ENCODE results near the gene VENTX. TPM values are rescaled to one million over a fixed set of nuclear protein-coding genes. Genes with fewer than 3 reads are reported as not detected.

The VENTX gene
- total RNA-seq, 1 donor from 2014 or later: 0.23 TPM

DNA sequence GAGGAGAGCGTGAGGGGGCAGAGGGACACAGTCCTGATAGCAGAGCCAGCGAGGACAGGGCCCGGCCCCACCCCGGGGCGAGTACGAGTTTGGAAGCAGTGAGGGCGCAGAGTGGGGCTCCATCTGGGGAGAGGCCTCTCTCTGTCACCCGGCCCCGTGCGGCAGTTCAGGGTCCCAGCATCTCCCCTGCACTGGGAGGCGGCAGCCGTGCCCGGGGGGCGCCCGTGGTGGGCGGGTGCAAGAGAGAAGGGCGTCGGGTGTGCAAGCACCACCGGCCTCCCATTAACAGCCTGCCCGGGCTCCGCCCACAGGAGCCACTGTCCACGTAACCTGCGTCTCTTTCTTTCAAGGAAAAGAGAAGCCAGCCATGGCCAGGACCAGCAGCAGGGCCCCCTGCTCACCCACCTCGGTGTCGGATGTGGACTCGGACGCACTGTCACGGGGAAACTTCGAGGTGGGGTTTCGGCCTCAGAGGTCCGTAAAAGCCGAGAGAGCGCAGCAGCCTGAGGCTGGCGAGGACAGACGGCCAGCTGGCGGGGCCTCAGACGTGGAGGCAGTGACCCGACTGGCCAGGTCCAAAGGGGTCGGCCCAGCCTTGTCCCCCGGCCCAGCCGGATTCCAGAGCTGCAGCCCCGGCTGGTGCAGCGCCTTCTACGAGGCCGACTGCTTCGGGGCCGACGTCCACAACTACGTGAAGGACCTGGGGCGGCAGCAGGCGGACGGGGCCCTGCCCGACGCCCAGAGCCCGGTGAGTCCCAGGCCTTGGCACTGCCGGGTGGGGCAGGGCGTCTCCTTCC, 36.3 kb upstream of the VENTX start:
- H3K27ac Mint-ChIP-seq (ENCODE audit: unreplicated experiment): no peak overlapping the region

DNA sequence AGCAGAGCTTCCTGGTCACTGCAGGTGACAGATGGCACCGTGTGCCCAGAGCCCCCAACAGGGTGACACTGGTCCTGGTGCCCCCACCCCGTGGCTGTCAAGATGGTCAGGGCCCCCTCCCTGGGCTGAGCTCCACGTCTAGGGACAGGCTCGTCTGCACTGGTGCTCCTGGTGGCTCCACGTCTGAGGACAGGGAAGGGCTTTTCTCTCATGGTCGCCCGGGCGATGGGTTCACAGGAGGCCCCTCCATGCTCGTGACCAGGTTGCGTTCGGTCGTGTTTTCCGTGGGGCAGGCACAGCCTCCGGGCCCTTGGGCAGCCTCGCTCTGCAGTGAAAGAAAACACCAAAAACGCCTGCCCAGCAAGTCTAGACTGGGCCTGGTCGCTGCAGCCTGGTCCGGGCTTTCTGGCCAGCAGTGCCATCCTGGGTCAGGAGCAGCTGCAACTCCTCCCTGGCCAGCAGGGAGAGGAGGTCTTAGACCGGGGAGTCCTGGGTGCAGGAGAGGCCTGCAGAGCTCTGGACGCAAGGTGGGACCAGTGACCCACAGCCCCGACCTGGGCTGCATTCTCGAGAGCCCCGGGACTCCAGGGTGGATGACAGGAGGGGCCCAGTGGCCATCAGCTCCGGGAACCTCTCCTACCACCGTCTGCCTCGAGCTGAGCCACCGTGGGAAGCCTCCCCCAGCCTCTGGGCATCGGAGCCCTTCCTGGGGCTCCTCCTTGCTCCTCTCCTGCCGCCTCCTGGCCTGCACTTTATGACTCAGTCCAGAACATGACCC, 35.5 kb upstream of the VENTX start:
- TF ChIP-seq, protein P1, sequence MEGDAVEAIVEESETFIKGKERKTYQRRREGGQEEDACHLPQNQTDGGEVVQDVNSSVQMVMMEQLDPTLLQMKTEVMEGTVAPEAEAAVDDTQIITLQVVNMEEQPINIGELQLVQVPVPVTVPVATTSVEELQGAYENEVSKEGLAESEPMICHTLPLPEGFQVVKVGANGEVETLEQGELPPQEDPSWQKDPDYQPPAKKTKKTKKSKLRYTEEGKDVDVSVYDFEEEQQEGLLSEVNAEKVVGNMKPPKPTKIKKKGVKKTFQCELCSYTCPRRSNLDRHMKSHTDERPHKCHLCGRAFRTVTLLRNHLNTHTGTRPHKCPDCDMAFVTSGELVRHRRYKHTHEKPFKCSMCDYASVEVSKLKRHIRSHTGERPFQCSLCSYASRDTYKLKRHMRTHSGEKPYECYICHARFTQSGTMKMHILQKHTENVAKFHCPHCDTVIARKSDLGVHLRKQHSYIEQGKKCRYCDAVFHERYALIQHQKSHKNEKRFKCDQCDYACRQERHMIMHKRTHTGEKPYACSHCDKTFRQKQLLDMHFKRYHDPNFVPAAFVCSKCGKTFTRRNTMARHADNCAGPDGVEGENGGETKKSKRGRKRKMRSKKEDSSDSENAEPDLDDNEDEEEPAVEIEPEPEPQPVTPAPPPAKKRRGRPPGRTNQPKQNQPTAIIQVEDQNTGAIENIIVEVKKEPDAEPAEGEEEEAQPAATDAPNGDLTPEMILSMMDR (IDR thresholded peaks at IDR 0.05; ENCODE audit: unreplicated experiment): no peak
- no peak overlapping the region for H3K4me3 Mint-ChIP-seq (ENCODE audit: unreplicated experiment)
- H3K36me3 Mint-ChIP-seq (ENCODE audit: low read depth, unreplicated experiment): no peaks in the 10 kb centered on the region
- H3K27ac Mint-ChIP-seq (ENCODE audit: unreplicated experiment): no peak overlapping the region
- no peaks in the 10 kb centered on the region for H3K4me1 Mint-ChIP-seq (ENCODE audit: unreplicated experiment)
- H3K9me3 Mint-ChIP-seq (ENCODE audit: unreplicated experiment): no peaks in the 10 kb centered on the region
- peaks cover 9% of the 10 kb centered on the region for H3K27me3 Mint-ChIP-seq (ENCODE audit: unreplicated experiment)
- no peak for DNase-seq (ENCODE audit: low spot score)

More for the DNA sequence above, 36.3 kb upstream of the VENTX start:
- Mint-ChIP-seq H3K9me3 (ENCODE audit: unreplicated experiment) (no peaks in the 10 kb centered on the region), H3K27me3 (ENCODE audit: unreplicated experiment) (peaks cover 11% of the 10 kb centered on the region), H3K36me3 (ENCODE audit: low read depth, unreplicated experiment) (no peaks in the 10 kb centered on the region), H3K4me1 (ENCODE audit: unreplicated experiment) (no peaks in the 10 kb centered on the region), H3K4me3 (ENCODE audit: unreplicated experiment) (no peak overlapping the region)
- TF ChIP-seq, protein P1 (IDR thresholded peaks at IDR 0.05; ENCODE audit: unreplicated experiment): no peak
- no peak for DNase-seq (ENCODE audit: low spot score)

DNA sequence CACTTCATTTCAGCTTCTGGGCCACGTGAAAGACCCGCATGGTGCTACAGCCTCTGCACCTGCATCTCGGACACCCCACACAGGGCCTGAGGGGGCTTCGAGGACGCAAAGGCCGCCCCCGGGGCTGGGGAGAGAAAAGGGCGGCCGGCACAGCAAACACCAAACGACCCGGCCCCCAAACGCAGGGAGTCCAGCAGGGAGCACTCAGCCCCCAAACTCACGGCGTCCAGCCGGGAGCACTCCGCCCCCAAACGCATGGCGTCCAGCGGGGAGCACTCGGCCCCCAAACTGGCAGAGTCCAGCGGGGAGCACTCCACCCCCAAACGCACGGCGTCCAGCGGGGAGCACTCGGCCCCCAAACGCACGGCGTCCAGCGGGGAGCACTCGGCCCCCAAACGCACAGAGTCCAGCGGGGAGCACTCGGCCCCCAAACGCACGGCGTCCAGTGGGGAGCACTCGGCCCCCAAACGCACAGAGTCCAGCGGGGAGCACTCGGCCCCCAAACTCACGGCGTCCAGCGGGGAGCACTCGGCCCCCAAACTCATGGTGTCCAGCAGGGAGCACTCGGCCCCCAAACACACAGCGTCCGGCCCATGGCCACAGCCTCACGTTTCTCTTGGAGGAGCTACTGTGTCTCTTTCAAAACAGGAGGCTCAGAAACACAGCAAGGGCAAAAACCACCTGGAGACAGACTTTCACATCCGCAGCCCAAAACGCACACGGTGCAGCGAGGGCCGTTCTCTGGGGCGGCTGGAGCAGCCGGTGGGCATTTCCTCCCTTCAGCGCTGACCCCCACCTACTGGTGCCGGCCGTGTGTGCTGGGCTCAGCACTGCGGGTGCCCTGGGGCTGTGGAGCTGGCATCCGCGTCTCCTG, 34.6 kb upstream of the VENTX start:
- Mint-ChIP-seq H3K4me1 (ENCODE audit: unreplicated experiment) (no peaks in the 10 kb centered on the region), H3K9me3 (ENCODE audit: unreplicated experiment) (no peaks in the 10 kb centered on the region), H3K27ac (ENCODE audit: unreplicated experiment) (no peak overlapping the region), H3K27me3 (ENCODE audit: unreplicated experiment) (peaks cover 9% of the 10 kb centered on the region), H3K36me3 (ENCODE audit: low read depth, unreplicated experiment) (no peaks in the 10 kb centered on the region), H3K4me3 (ENCODE audit: unreplicated experiment) (no peak overlapping the region)
- no peak for DNase-seq (ENCODE audit: low spot score)
- TF ChIP-seq, protein P1 (IDR thresholded peaks at IDR 0.05; ENCODE audit: unreplicated experiment): no peak

DNA sequence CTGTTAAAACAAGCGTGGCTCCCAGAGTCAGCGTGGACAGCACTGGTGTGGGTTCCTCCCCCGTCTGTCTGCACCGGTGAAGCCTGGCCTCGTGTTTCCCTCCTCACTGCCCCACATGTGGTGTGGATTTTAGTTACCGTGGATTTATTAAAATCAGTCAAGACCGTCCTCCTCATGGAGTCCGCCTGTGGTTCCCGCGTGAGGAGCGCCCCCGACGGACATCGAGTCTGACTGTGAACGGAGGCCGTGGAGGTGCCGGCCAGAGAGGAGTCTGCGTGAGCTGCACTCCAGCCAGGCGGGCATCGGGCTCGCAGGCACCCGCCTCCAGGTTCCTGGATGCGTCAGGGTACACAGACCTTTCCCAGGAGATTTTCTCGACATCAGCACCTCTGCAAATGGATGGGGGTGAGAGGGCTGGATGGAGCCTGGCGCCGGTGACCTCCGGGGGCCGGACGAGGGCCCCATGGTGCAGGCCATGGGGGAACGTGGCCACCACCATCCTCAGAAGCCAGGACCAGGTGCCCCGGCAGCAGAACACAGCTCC, 33.9 kb upstream of the VENTX start:
- no peaks in the 10 kb centered on the region for H3K9me3 Mint-ChIP-seq (ENCODE audit: unreplicated experiment)
- no peaks in the 10 kb centered on the region for H3K36me3 Mint-ChIP-seq (ENCODE audit: low read depth, unreplicated experiment)
- H3K4me1 Mint-ChIP-seq (ENCODE audit: unreplicated experiment): no peaks in the 10 kb centered on the region
- H3K4me3 Mint-ChIP-seq (ENCODE audit: unreplicated experiment): no peak overlapping the region
- TF ChIP-seq, protein P1 (IDR thresholded peaks at IDR 0.05; ENCODE audit: unreplicated experiment): no peak
- DNase-seq (ENCODE audit: low spot score): no peak
- peaks cover 9% of the 10 kb centered on the region for H3K27me3 Mint-ChIP-seq (ENCODE audit: unreplicated experiment)
- H3K27ac Mint-ChIP-seq (ENCODE audit: unreplicated experiment): no peak overlapping the region

Data from endothelial cell (in vitro differentiated cells).